Common myeloid progenitor, CD34-positive (primary cell): ENCODE data around the gene TFAM.
"Not testable (repeated sequence)": the region's sequence is repeated elsewhere in the genome, so short reads cannot be mapped to it uniquely, and the experiment has no call there.

Experiments used
- CTCF ChIA-PET: fragments of 350-600 bp; sonication (Branson Sonifier 250); formaldehyde crosslinking; loops from one replicate; lab custom pipeline; 2021; ENCODE audit warnings: antibody characterized with exemption; lab: Charles Lee
- POLR2A ChIA-PET: fragments of 350-600 bp; sonication (Branson Sonifier 250); formaldehyde crosslinking; loops from one replicate; lab custom pipeline; 2021; ENCODE audit warnings: antibody characterized with exemption; lab: Charles Lee
- DNase-seq, 3 donors: peaks; one replicate each; pipeline versions ENCODE4 v3.0.0 to v3.0.0-alpha.2; 2013
- H3K27ac ChIP-seq, 2 experiments: 1 replicate in 1 of 2; 2 replicates in 1 of 2; pipeline ENCODE4 v1.7.0; 2013; ENCODE audit warnings: inconsistent platforms in 2 of 2, low read length in 2 of 2, mild to moderate bottlenecking in 2 of 2, low read depth in 1 of 2, moderate library complexity in 1 of 2; ENCODE audit not compliant: severe bottlenecking in 2 of 2, insufficient read depth in 1 of 2, poor library complexity in 1 of 2
- H3K27me3 ChIP-seq, 5 experiments: replicated peaks in 2 of 5; 1 replicate in 3 of 5; 2 replicates in 2 of 5; pipeline versions ENCODE4 v1.6.1 to v1.7.0; 2013; ENCODE audit warnings: low read length in 4 of 5, mild to moderate bottlenecking in 2 of 5, moderate library complexity in 2 of 5, inconsistent platforms in 1 of 5; ENCODE audit not compliant: insufficient read depth in 5 of 5, control insufficient read depth in 4 of 5
- H3K36me3 ChIP-seq, 4 experiments: 1 replicate in 2 of 4; 2 replicates in 2 of 4; pipeline versions ENCODE4 v1.6.1 to v1.7.0; 2013; ENCODE audit warnings: low read length in 3 of 4, control low read depth in 1 of 4, mild to moderate bottlenecking in 1 of 4; ENCODE audit not compliant: control insufficient read depth in 4 of 4, insufficient read depth in 4 of 4
- H3K4me1 ChIP-seq, 4 experiments: 1 replicate in 3 of 4; 2 replicates in 1 of 4; pipeline versions ENCODE4 v1.6.1 to v1.7.1; 2013; ENCODE audit warnings: low read length in 3 of 4, mild to moderate bottlenecking in 3 of 4, control low read depth in 1 of 4, inconsistent platforms in 1 of 4, moderate library complexity in 1 of 4; ENCODE audit not compliant: control insufficient read depth in 4 of 4, insufficient read depth in 4 of 4; ENCODE audit errors: control extremely low read depth in 1 of 4
- H3K4me3 ChIP-seq, 7 experiments: 1 replicate in 4 of 7; 2 replicates in 3 of 7; pipeline versions ENCODE4 v1.5.1 to v1.7.0; 2013; ENCODE audit warnings: mild to moderate bottlenecking in 7 of 7, low read length in 6 of 7, moderate library complexity in 6 of 7, inconsistent platforms in 2 of 7, low read depth in 2 of 7, control low read depth in 1 of 7; ENCODE audit not compliant: insufficient read depth in 4 of 7, control insufficient read depth in 1 of 7; ENCODE audit errors: extremely low read depth in 1 of 7
- H3K9me3 ChIP-seq, 5 experiments: 1 replicate in 4 of 5; 2 replicates in 1 of 5; pipeline versions ENCODE4 v1.6.1 to v1.7.1; 2013; ENCODE audit warnings: low read length in 4 of 5, mild to moderate bottlenecking in 2 of 5, inconsistent platforms in 1 of 5, low read depth in 1 of 5, moderate library complexity in 1 of 5; ENCODE audit not compliant: control insufficient read depth in 4 of 5, insufficient read depth in 2 of 5; ENCODE audit errors: control extremely low read depth in 1 of 5
- WGBS: methylation state at CpG from one replicate; pipeline ENCODE4 v1.1.5; 2013; ENCODE audit not compliant: insufficient coverage; 5-methylcytosine and 5-hydroxymethylcytosine counted together

TFAM gene

DNA sequence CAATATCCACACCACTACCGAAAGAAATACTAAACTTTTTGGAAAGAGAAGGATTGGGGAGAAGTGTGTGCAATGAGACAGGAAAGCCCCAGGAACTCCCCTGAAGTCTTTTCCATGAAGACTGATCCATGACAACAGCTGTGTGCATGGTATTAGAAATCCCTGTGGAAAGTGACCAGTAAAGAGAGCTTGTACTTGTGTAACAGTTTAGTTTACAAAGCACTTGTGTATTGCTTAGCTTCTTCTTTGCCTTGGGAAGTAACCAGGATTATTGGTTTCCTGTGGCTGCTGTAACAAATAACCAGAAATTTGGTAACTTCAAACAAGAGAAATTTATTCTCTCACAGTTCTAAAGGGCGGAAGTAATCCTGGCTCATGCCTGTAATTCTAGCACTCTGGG is 18.8 kb downstream of the TFAM start:
- POLR2A ChIA-PET = no interaction called here
- Histone ChIP-seq H3K36me3 (no peaks in the 10 kb centered on the region), H3K27me3 (peaks cover 0 to 3% (median 0%) of the 10 kb centered on the region in 5 experiments), H3K9me3 (no peaks in the 10 kb centered on the region), H3K27ac (no peak overlapping the region), H3K4me3 (no peak overlapping the region), H3K4me1 (no peaks in the 10 kb centered on the region)
- DNase-seq = no peak
- CTCF ChIA-PET = no interaction called here
- WGBS = 100% methylated on average over 1 of the region's 2 CpGs

- DNase-seq = no peak
- CTCF ChIA-PET = no interaction called here
Observed at GRCh38 chr10:58409956-58410610, 24.9 kb downstream of the TFAM start.

GRCh38 chr10:58412502-58412961 is 27.3 kb downstream of the TFAM start:
- no peaks in the 10 kb centered on the region for H3K36me3 ChIP-seq
- no peaks in the 10 kb centered on the region for H3K4me1 ChIP-seq
- no peak overlapping the region for H3K4me3 ChIP-seq
- 89% methylated on average over 2 of the region's 2 CpGs for WGBS
- DNase-seq = no peak
- H3K27ac ChIP-seq = no peak overlapping the region
- CTCF ChIA-PET = no interaction called here
- H3K27me3 ChIP-seq = peaks cover 0 to 3% (median 0%) of the 10 kb centered on the region in 5 experiments
- POLR2A ChIA-PET = no interaction called here
- no peaks in the 10 kb centered on the region for H3K9me3 ChIP-seq

More at GRCh38 chr10:58409956-58410610, 24.9 kb downstream of the TFAM start:
- Histone ChIP-seq H3K36me3 (no peaks in the 10 kb centered on the region), H3K27ac (no peak overlapping the region), H3K4me1 (no peaks in the 10 kb centered on the region), H3K27me3 (peaks cover 0 to 3% (median 0%) of the 10 kb centered on the region in 5 experiments), H3K9me3 (no peaks in the 10 kb centered on the region), H3K4me3 (no peak overlapping the region)
- 100% methylated on average over 3 of the region's 4 CpGs for WGBS
- POLR2A ChIA-PET = no interaction called here

DNA sequence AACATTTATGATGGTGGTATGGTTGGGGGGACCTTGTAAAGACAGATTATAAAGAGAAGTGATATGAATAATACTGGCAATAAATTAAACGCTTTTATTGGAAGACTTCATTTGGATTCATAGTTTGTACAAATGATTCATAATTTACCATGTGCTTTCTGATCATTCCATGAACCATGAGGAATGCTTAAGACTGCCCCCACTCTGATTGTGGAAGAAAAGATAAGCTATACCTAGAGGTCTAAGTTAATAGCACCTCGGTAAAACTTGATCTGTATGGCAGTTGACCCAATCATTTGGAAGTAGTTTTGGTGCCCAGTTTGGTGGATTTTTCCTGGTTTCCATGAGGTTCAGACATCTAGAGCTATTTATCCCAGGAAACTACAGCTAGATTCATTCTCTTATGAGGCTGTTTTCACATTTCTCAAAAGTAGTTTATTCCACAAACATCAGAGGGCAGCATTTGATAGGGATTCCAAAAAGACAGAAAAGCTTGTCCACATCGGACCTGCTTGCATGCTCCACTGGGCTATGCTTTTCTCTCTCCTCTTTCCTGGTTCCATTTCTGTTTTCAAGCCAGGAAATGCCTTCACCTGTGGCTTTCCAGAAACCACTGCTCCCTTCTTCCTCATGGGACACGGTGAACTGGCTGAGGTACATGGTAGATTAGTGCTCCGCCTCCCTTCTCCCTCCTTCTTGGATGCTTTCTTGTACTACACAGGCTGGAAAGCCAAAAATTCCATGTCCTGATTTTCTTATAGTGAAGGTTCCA is 29.2 kb downstream of the TFAM start:
- Histone ChIP-seq H3K27me3 (no peaks in the 10 kb centered on the region), H3K27ac (no peak overlapping the region), H3K9me3 (peaks cover 0 to 1% (median 0%) of the 10 kb centered on the region in 5 experiments), H3K36me3 (no peaks in the 10 kb centered on the region), H3K4me1 (no peaks in the 10 kb centered on the region), H3K4me3 (no peak overlapping the region)
- peak in 2 of 3 donors; percentile 11 to 14 for DNase-seq
- ChIA-PET POLR2A (no interaction called here), CTCF (interaction anchor here (1.1 kb wide), 2 partner anchors 12 to 1208 kb away, joined by 3 read pairs; no protein-coding TSS in a partner anchor)
- 43% methylated on average over 2 of the region's 5 CpGs for WGBS

DNA sequence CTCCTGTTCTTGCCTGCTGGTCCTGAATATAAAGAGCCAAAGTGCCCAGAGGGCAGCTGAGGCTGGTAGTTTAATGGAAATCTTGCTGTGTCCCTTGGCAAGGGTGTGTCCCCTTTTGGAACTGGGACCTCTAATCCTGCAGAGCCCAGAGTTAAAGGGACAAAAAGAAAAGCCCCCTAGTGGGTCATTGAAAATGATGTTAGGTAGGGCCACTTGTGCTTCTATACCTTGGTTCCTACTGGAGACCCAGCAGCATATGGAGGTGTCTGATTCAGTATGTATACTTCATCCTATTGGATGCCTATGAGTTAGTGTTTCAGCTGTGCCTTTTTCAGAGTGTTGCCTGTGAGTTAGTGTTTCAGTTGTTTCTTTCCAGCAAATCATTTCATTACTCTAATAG is 30.5 kb downstream of the TFAM start:
- Histone ChIP-seq H3K27ac (no peak overlapping the region), H3K27me3 (no peaks in the 10 kb centered on the region), H3K4me3 (no peak overlapping the region), H3K36me3 (no peaks in the 10 kb centered on the region), H3K9me3 (peaks cover 0 to 1% (median 0%) of the 10 kb centered on the region in 5 experiments), H3K4me1 (no peaks in the 10 kb centered on the region)
- POLR2A ChIA-PET = no interaction called here
- CTCF ChIA-PET = interaction anchor here (0.6 kb wide), 1 partner anchor 120 kb away, joined by 3 read pairs; no protein-coding TSS in a partner anchor
- no peak for DNase-seq

- DNase-seq, H3K36me3 ChIP-seq, H3K9me3 ChIP-seq, H3K4me3 ChIP-seq, POLR2A ChIA-PET, H3K27me3 ChIP-seq, H3K4me1 ChIP-seq, CTCF ChIA-PET, H3K27ac ChIP-seq: not testable (repeated sequence)
- WGBS = no CpG with 5 or more reads among the region's 2 CpGs
Observed at GRCh38 chr10:58417902-58418301, 32.7 kb downstream of the TFAM start.

- no CpG with 5 or more reads among the region's 1 CpG for WGBS
- Histone ChIP-seq H3K27me3 (no peaks in the 10 kb centered on the region), H3K4me3 (no peak overlapping the region), H3K27ac (no peak overlapping the region), H3K4me1 (no peaks in the 10 kb centered on the region), H3K9me3 (peaks cover 0 to 8% (median 3%) of the 10 kb centered on the region in 5 experiments), H3K36me3 (no peaks in the 10 kb centered on the region)
- CTCF ChIA-PET = no interaction called here
- POLR2A ChIA-PET = no interaction called here
- peak in 1 of 3 donors; percentile 2 for DNase-seq
Observed at GRCh38 chr10:58424176-58424575, 39.0 kb downstream of the TFAM start.
